Neural progenitor cell (in vitro differentiated cells): ENCODE results near the gene BICD1. TPM values are rescaled to one million over a fixed set of nuclear protein-coding genes. Genes with fewer than 3 reads are reported as not detected.

Experiments
- DNase-seq: peaks from one replicate; pipeline ENCODE4 v3.0.0-alpha.2; 2016; ENCODE audit warnings: low spot score
- H2AFZ ChIP-seq: fragments of 200-600 bp; sonication (generic); replicated peaks from 2 replicates; pipeline ENCODE4 v1.6.1; 2016; ENCODE audit warnings: antibody characterized with exemption
- H3F3A ChIP-seq: fragments of 200-600 bp; sonication (generic); 2 replicates; pipeline ENCODE4 v1.6.1; 2016; ENCODE audit warnings: antibody characterized with exemption, low read depth
- H3K27ac ChIP-seq: fragments of 200-600 bp; sonication (generic); 2 replicates; pipeline ENCODE4 v1.5.1; 2016; ENCODE audit warnings: mild to moderate bottlenecking
- H3K27me3 ChIP-seq: fragments of 200-600 bp; sonication (generic); 2 replicates; pipeline ENCODE4 v1.6.1; 2016; ENCODE audit warnings: mild to moderate bottlenecking, moderate library complexity
- H3K36me3 ChIP-seq: fragments of 200-600 bp; sonication (generic); 2 replicates; pipeline ENCODE4 v1.5.1; 2016
- H3K4me1 ChIP-seq: fragments of 200-600 bp; sonication (generic); 2 replicates; pipeline ENCODE4 v1.6.1; 2016; ENCODE audit warnings: mixed run types
- H3K4me2 ChIP-seq: fragments of 200-600 bp; sonication (generic); 2 replicates; pipeline ENCODE4 v1.6.1; 2016
- H3K4me3 ChIP-seq: fragments of 200-600 bp; sonication (generic); 2 replicates; pipeline ENCODE4 v1.5.1; 2016
- H3K79me2 ChIP-seq: fragments of 200-600 bp; sonication (generic); 2 replicates; pipeline ENCODE4 v1.6.1; 2016; ENCODE audit warnings: low read depth
- H3K9ac ChIP-seq: fragments of 200-600 bp; sonication (generic); 2 replicates; pipeline ENCODE4 v1.6.1; 2016
- H3K9me3 ChIP-seq: fragments of 200-600 bp; sonication (generic); 2 replicates; pipeline ENCODE4 v1.5.1; 2016; ENCODE audit warnings: low read depth
- H4K20me1 ChIP-seq: fragments of 200-600 bp; sonication (generic); 2 replicates; pipeline ENCODE4 v1.6.1; 2016; ENCODE audit warnings: low read depth
- H3K27ac Mint-ChIP-seq: 3 replicates; pipeline ENCODE4 v1.8.0; 2021; ENCODE audit warnings: mixed read lengths
- H3K27me3 Mint-ChIP-seq: 2 replicates; pipeline ENCODE4 v1.8.0; 2022; ENCODE audit warnings: low read depth, mild to moderate bottlenecking, inconsistent platforms, moderate library complexity, mixed read lengths; ENCODE audit not compliant: insufficient read depth
- H3K36me3 Mint-ChIP-seq: 3 replicates; pipeline ENCODE4 v1.8.0; 2021; ENCODE audit warnings: mixed read lengths
- H3K4me1 Mint-ChIP-seq: 3 replicates; pipeline ENCODE4 v1.8.0; 2021; ENCODE audit warnings: mixed read lengths
- H3K4me3 Mint-ChIP-seq: 3 replicates; pipeline ENCODE4 v1.8.0; 2021; ENCODE audit warnings: mild to moderate bottlenecking, moderate library complexity, mixed read lengths
- H3K9me3 Mint-ChIP-seq: 3 replicates; pipeline ENCODE4 v1.8.0; 2020; ENCODE audit warnings: mixed read lengths
- CTCF ChIP-seq: fragments of 200-600 bp; sonication (generic); IDR thresholded peaks from 2 replicates; pipeline ENCODE4 v1.5.1; 2017; ENCODE audit warnings: antibody characterized with exemption, mild to moderate bottlenecking
- EZH2 ChIP-seq: fragments of 200-600 bp; sonication (generic); IDR thresholded peaks from 2 replicates; pipeline ENCODE4 v1.6.1; 2017; ENCODE audit warnings: antibody characterized with exemption, mild to moderate bottlenecking, moderate library complexity
- EZH2phosphoT487 ChIP-seq: fragments of 200-600 bp; sonication (generic); IDR thresholded peaks from 2 replicates; pipeline ENCODE4 v1.6.1; 2017; ENCODE audit warnings: antibody characterized with exemption
- total RNA-seq: library from RNA; depleted of rRNA; stranded (reverse); fragments of >200 nt; gene quantifications from 2 replicates; pipeline ENCODE4 v1.2.3, GENCODE V29; 2015; ENCODE audit warnings: low replicate concordance

The BICD1 gene
- total RNA-seq, 1 donor from 2014 or later: 23.6 TPM

GRCh38 chr12:32131666-32132065 is 25.0 kb downstream of the BICD1 start:
- H3K79me2 ChIP-seq: peaks cover 85% of the 10 kb centered on the region
- no peak overlapping the region for H2AFZ ChIP-seq
- no peaks in the 10 kb centered on the region for H3F3A ChIP-seq
- H3K4me2 ChIP-seq: no peak overlapping the region
- H3K9me3 ChIP-seq: no peaks in the 10 kb centered on the region
- no peak overlapping the region for H3K4me3 Mint-ChIP-seq
- no peak overlapping the region for H3K27ac ChIP-seq
- DNase-seq: no peak
- H3K4me3 ChIP-seq: no peak overlapping the region
- peaks cover 9% of the 10 kb centered on the region for H3K4me1 Mint-ChIP-seq
- H3K27me3 Mint-ChIP-seq: peaks cover 2% of the 10 kb centered on the region
- H3K36me3 Mint-ChIP-seq: peaks cover 18% of the 10 kb centered on the region
- H3K36me3 ChIP-seq: peaks cover 6% of the 10 kb centered on the region
- H3K27ac Mint-ChIP-seq: no peak overlapping the region
- TF ChIP-seq CTCF (no peak), EZH2 (no peak), EZH2phosphoT487 (no peak)
- H3K27me3 ChIP-seq: no peaks in the 10 kb centered on the region
- no peaks in the 10 kb centered on the region for H3K9me3 Mint-ChIP-seq
- no peak overlapping the region for H3K9ac ChIP-seq
- H3K4me1 ChIP-seq: peaks cover 6% of the 10 kb centered on the region
- H4K20me1 ChIP-seq: no peaks in the 10 kb centered on the region

- H3K9me3 ChIP-seq: no peaks in the 10 kb centered on the region
- Mint-ChIP-seq H3K36me3 (peaks cover 13% of the 10 kb centered on the region), H3K4me1 (peaks cover 25% of the 10 kb centered on the region), H3K27ac (no peak overlapping the region), H3K27me3 (peaks cover 5% of the 10 kb centered on the region), H3K4me3 (no peak overlapping the region), H3K9me3 (no peaks in the 10 kb centered on the region)
- peaks cover 23% of the 10 kb centered on the region for H3K4me1 ChIP-seq
- H4K20me1 ChIP-seq: no peaks in the 10 kb centered on the region
- no peak overlapping the region for H2AFZ ChIP-seq
- H3K79me2 ChIP-seq: peaks cover 78% of the 10 kb centered on the region
- DNase-seq: no peak
- H3K36me3 ChIP-seq: no peaks in the 10 kb centered on the region
- H3K9ac ChIP-seq: no peak overlapping the region
- H3K4me2 ChIP-seq: no peak overlapping the region
- H3K27me3 ChIP-seq: no peaks in the 10 kb centered on the region
- TF ChIP-seq CTCF: no peak
- TF ChIP-seq EZH2: no peak
- TF ChIP-seq EZH2phosphoT487: no peak
- no peak overlapping the region for H3K27ac ChIP-seq
- peaks cover 20% of the 10 kb centered on the region for H3F3A ChIP-seq
- H3K4me3 ChIP-seq: no peak overlapping the region
These were observed 27.6 kb downstream of the BICD1 start for GRCh38 chr12:32134101-32134888.

GRCh38 chr12:32135967-32136366 is 29.3 kb downstream of the BICD1 start:
- H3K4me3 Mint-ChIP-seq: no peak overlapping the region
- peaks cover 8% of the 10 kb centered on the region for H3K36me3 Mint-ChIP-seq
- peaks cover 33% of the 10 kb centered on the region for H3K4me1 ChIP-seq
- no peak overlapping the region for H3K27ac ChIP-seq
- no peak overlapping the region for H3K9ac ChIP-seq
- no peak for DNase-seq
- no peaks in the 10 kb centered on the region for H3K27me3 ChIP-seq
- TF ChIP-seq CTCF (no peak), EZH2phosphoT487 (no peak), EZH2 (no peak)
- no peaks in the 10 kb centered on the region for H3K9me3 Mint-ChIP-seq
- H3K4me3 ChIP-seq: no peak overlapping the region
- H4K20me1 ChIP-seq: no peaks in the 10 kb centered on the region
- H3K4me2 ChIP-seq: no peak overlapping the region
- H3K9me3 ChIP-seq: no peaks in the 10 kb centered on the region
- peak overlapping the region; percentile 27 for H3K27ac Mint-ChIP-seq
- peaks cover 9% of the 10 kb centered on the region for H3K27me3 Mint-ChIP-seq
- peaks cover 39% of the 10 kb centered on the region for H3K4me1 Mint-ChIP-seq
- peaks cover 37% of the 10 kb centered on the region for H3F3A ChIP-seq
- peaks cover 64% of the 10 kb centered on the region for H3K79me2 ChIP-seq
- H2AFZ ChIP-seq: no peak overlapping the region
- no peaks in the 10 kb centered on the region for H3K36me3 ChIP-seq
